Cardiac muscle cell (in vitro differentiated cells and primary cell): Measurements from ENCODE around the gene ZPLD1. TPM values are rescaled to one million over a fixed set of nuclear protein-coding genes. Genes with fewer than 3 reads are reported as not detected.
A peak's percentile ranks its signal among the peaks of the same experiment; 100 is the strongest.

Experiments
- DNase-seq, 2 donors: peaks; one replicate each; pipeline versions ENCODE4 v3.0.0 to v3.0.0-alpha.2; 2010 to 2017; ENCODE audit warnings: low read depth in 1 of 2, low spot score in 1 of 2
- H3K27ac ChIP-seq: fragments of 200-600 bp; sonication (generic); 2 replicates; pipeline ENCODE4 v1.5.1; 2016
- H3K27me3 ChIP-seq: fragments of 200-600 bp; sonication (generic); 2 replicates; pipeline ENCODE4 v1.6.0; 2016; ENCODE audit warnings: control low read depth
- H3K36me3 ChIP-seq: fragments of 200-600 bp; sonication (generic); 2 replicates; pipeline ENCODE4 v1.5.1; 2016; ENCODE audit warnings: control low read depth
- H3K4me1 ChIP-seq: fragments of 200-600 bp; sonication (generic); 2 replicates; pipeline ENCODE4 v1.8.1; 2017; ENCODE audit warnings: low read depth, mild to moderate bottlenecking, mixed run types
- H3K4me3 ChIP-seq: fragments of 200-600 bp; sonication (generic); 2 replicates; pipeline ENCODE4 v1.5.1; 2016; ENCODE audit warnings: mild to moderate bottlenecking
- H3K9me3 ChIP-seq: fragments of 200-600 bp; sonication (generic); 2 replicates; pipeline ENCODE4 v1.5.1; 2017; ENCODE audit warnings: low read depth, mild to moderate bottlenecking, control low read depth
- CTCF ChIP-seq: IDR thresholded peaks from 2 replicates; pipeline ENCODE4 v1.5.1; 2012; ENCODE audit warnings: low read depth, mild to moderate bottlenecking, low read length
- polyA plus RNA-seq: library from polyadenylated mRNA; unstranded; fragments of >200 nt; fragmentation: Nextera tagmentation; extraction: Ambion mirVana; gene quantifications from 2 replicates; pipeline ENCODE4 v1.2.1, GENCODE V29; 2016
- total RNA-seq: library from RNA; depleted of rRNA; stranded (reverse); fragments of >200 nt; gene quantifications from 2 replicates; pipeline ENCODE4 v1.2.3, GENCODE V29; 2016

The ZPLD1 gene
- total and polyA plus RNA-seq, 2 experiments from 2014 or later, result 0.60 TPM; not detected in 1

- Histone ChIP-seq H3K36me3 (no peaks in the 10 kb centered on the region), H3K4me3 (no peak overlapping the region), H3K9me3 (no peaks in the 10 kb centered on the region), H3K27me3 (no peaks in the 10 kb centered on the region), H3K27ac (no peak overlapping the region), H3K4me1 (no peaks in the 10 kb centered on the region)
- no peak for TF ChIP-seq CTCF
- no peak for DNase-seq
These were observed 29.4 kb downstream of the ZPLD1 start for GRCh38 chr3:102464261-102464660.

- Histone ChIP-seq H3K4me3 (no peak overlapping the region), H3K27me3 (no peaks in the 10 kb centered on the region), H3K27ac (no peak overlapping the region), H3K9me3 (no peaks in the 10 kb centered on the region), H3K36me3 (no peaks in the 10 kb centered on the region), H3K4me1 (no peaks in the 10 kb centered on the region)
- TF ChIP-seq CTCF, result no peak
- DNase-seq, result peak in 1 of 2 donors; percentile 19
These were observed 31.2 kb downstream of the ZPLD1 start for GRCh38 chr3:102466001-102466400.

- Histone ChIP-seq H3K27me3 (no peaks in the 10 kb centered on the region), H3K4me1 (no peaks in the 10 kb centered on the region), H3K4me3 (no peak overlapping the region), H3K36me3 (no peaks in the 10 kb centered on the region), H3K9me3 (no peaks in the 10 kb centered on the region), H3K27ac (no peak overlapping the region)
- no peak for DNase-seq
- no peak for TF ChIP-seq CTCF
These were observed 35.3 kb downstream of the ZPLD1 start for GRCh38 chr3:102470066-102470465.

GRCh38 chr3:102471001-102471400, 36.2 kb downstream of the ZPLD1 start:
- Histone ChIP-seq H3K4me3 (no peak overlapping the region), H3K4me1 (no peaks in the 10 kb centered on the region), H3K36me3 (no peaks in the 10 kb centered on the region), H3K9me3 (no peaks in the 10 kb centered on the region), H3K27me3 (no peaks in the 10 kb centered on the region), H3K27ac (no peak overlapping the region)
- no peak for DNase-seq
- no peak for TF ChIP-seq CTCF

GRCh38 chr3:102471491-102471890, 36.7 kb downstream of the ZPLD1 start:
- no peak for TF ChIP-seq CTCF
- no peak for DNase-seq
- no peak overlapping the region for H3K4me3 ChIP-seq
- no peaks in the 10 kb centered on the region for H3K4me1 ChIP-seq
- H3K27ac ChIP-seq, result no peak overlapping the region
- no peaks in the 10 kb centered on the region for H3K27me3 ChIP-seq
- H3K36me3 ChIP-seq, result no peaks in the 10 kb centered on the region
- no peaks in the 10 kb centered on the region for H3K9me3 ChIP-seq

GRCh38 chr3:102473648-102474047, 38.8 kb downstream of the ZPLD1 start:
- H3K27ac ChIP-seq, result no peak overlapping the region
- no peak for DNase-seq
- no peaks in the 10 kb centered on the region for H3K36me3 ChIP-seq
- no peak for TF ChIP-seq CTCF
- no peaks in the 10 kb centered on the region for H3K9me3 ChIP-seq
- no peaks in the 10 kb centered on the region for H3K4me1 ChIP-seq
- no peaks in the 10 kb centered on the region for H3K27me3 ChIP-seq
- H3K4me3 ChIP-seq, result no peak overlapping the region
